ENCODE data around the gene F7. TPM values are rescaled to one million over a fixed set of nuclear protein-coding genes. Genes with fewer than 3 reads are reported as not detected.
"Not testable (repeated sequence)": the region's sequence is repeated elsewhere in the genome, so short reads cannot be mapped to it uniquely, and the experiment has no call there.

Gene F7
- total RNA-seq, 1 experiment from 2014 or later, result not detected

- in situ Hi-C loops (cut with HindIII; ENCODE audit: low pct_unique_long_range_greater_than_20kb, low sequenced_read_pairs), result no loop called here
- DNase-seq (ENCODE audit: low read depth, low spot score), result no peak
These were observed 6.4 kb upstream of the F7 start for GRCh38 chr13:113099142-113099541.

GRCh38 chr13:113102302-113102701, 3.3 kb upstream of the F7 start:
- in situ Hi-C loops (cut with HindIII; ENCODE audit: low pct_unique_long_range_greater_than_20kb, low sequenced_read_pairs); H3K9me3 ChIP-seq (ENCODE audit: control insufficient read depth, insufficient read depth, low read depth, low read length); intact Hi-C loops (cut with micrococcal nuclease; ENCODE audit: unreplicated experiment); H3K36me3 ChIP-seq (ENCODE audit: control insufficient read depth, insufficient read depth, low read length); H3K27ac ChIP-seq (ENCODE audit: low read length); BruUV-seq (replicated peaks); DNase-seq (ENCODE audit: low read depth, low spot score); H3K27me3 ChIP-seq (ENCODE audit: control insufficient read depth, insufficient read depth, low read length); CTCF ChIA-PET; H3K4me1 ChIP-seq (ENCODE audit: control insufficient read depth, insufficient read depth, low read length); H3K4me3 ChIP-seq (ENCODE audit: low read depth in 2 of 2, low read length in 2 of 2): not testable (repeated sequence)
- POLR2A ChIA-PET, result interaction anchor here (0.5 kb wide), 1 partner anchor 278 kb away, joined by 4 read pairs; no protein-coding TSS in a partner anchor
- peak; percentile 36; the same call in 1 of the 2 replicates for ATAC-seq

More at GRCh38 chr13:113099142-113099541, 6.4 kb upstream of the F7 start:
- ATAC-seq, result no peak
- intact Hi-C loops (cut with micrococcal nuclease; ENCODE audit: unreplicated experiment), result no loop called here
- H3K27ac ChIP-seq (ENCODE audit: low read length), result no peak overlapping the region
- BruUV-seq (replicated peaks), result no TSS peak
- ChIA-PET CTCF (no interaction called here), POLR2A (no interaction called here)
- H3K4me3 ChIP-seq (ENCODE audit: low read depth in 2 of 2, low read length in 2 of 2), result no peak overlapping the region
- TF ChIP-seq REST (IDR thresholded peaks at IDR 0.05; ENCODE audit: insufficient read depth in 1 of 2, low read depth in 2 of 2, low read length in 1 of 2) (no peak), CTCF (IDR thresholded peaks at IDR 0.05) (no peak)
- H3K36me3 ChIP-seq (ENCODE audit: control insufficient read depth, insufficient read depth, low read length), result no peaks in the 10 kb centered on the region
- H3K4me1 ChIP-seq (ENCODE audit: control insufficient read depth, insufficient read depth, low read length), result no peaks in the 10 kb centered on the region
- no peaks in the 10 kb centered on the region for H3K9me3 ChIP-seq (ENCODE audit: control insufficient read depth, insufficient read depth, low read depth, low read length)
- H3K27me3 ChIP-seq (ENCODE audit: control insufficient read depth, insufficient read depth, low read length), result no peaks in the 10 kb centered on the region

- DNase-seq (ENCODE audit: low read depth, low spot score) (no peak), ATAC-seq (peak; percentile 11; the same call in 1 of the 2 replicates)
- H3K9me3 ChIP-seq (ENCODE audit: control insufficient read depth, insufficient read depth, low read depth, low read length), result no peaks in the 10 kb centered on the region
- H3K27ac ChIP-seq (ENCODE audit: low read length), result no peak overlapping the region
- H3K4me1 ChIP-seq (ENCODE audit: control insufficient read depth, insufficient read depth, low read length), result peaks cover 8% of the 10 kb centered on the region
- TF ChIP-seq TCF7L2 (IDR thresholded peaks at IDR 0.05; ENCODE audit: low read depth, low read length) (no peak), CTCF (IDR thresholded peaks at IDR 0.05) (no peak), REST (IDR thresholded peaks at IDR 0.05; ENCODE audit: insufficient read depth in 1 of 2, low read depth in 2 of 2, low read length in 1 of 2) (no peak), SIN3A (IDR thresholded peaks at IDR 0.05; ENCODE audit: borderline replicate concordance, insufficient read depth, low read depth, low read length) (no peak), POLR2AphosphoS5 (IDR thresholded peaks at IDR 0.05; ENCODE audit: low read depth, low read length) (no peak)
- intact Hi-C loops (cut with micrococcal nuclease; ENCODE audit: unreplicated experiment), result no loop called here
- H3K4me3 ChIP-seq (ENCODE audit: low read depth in 2 of 2, low read length in 2 of 2), result no peak overlapping the region
- no peaks in the 10 kb centered on the region for H3K27me3 ChIP-seq (ENCODE audit: control insufficient read depth, insufficient read depth, low read length)
- H3K36me3 ChIP-seq (ENCODE audit: control insufficient read depth, insufficient read depth, low read length), result no peaks in the 10 kb centered on the region
- ChIA-PET POLR2A (interaction anchor here (0.5 kb wide), 1 partner anchor 278 kb away, joined by 4 read pairs; no protein-coding TSS in a partner anchor), CTCF (no interaction called here)
- BruUV-seq (replicated peaks), result no TSS peak
- in situ Hi-C loops (cut with HindIII; ENCODE audit: low pct_unique_long_range_greater_than_20kb, low sequenced_read_pairs), result no loop called here
These were observed 2.9 kb upstream of the F7 start for GRCh38 chr13:113102727-113103126.

All from Panc1 (cell line).